GM12872 (cell line): ENCODE data around the gene CCNA1.
A peak's percentile ranks its signal among the peaks of the same experiment; 100 is the strongest.

Source experiments
- CTCF ChIP-seq: IDR thresholded peaks from 3 replicates; pipeline ENCODE4 v1.5.1; 2011; ENCODE audit warnings: low read depth, mild to moderate bottlenecking, low read length, moderate library complexity; ENCODE audit not compliant: insufficient read depth

Gene CCNA1

GRCh38 chr13:36417331-36417730, 15.0 kb upstream of the CCNA1 start:
- TF ChIP-seq CTCF: no peak

GRCh38 chr13:36418022-36418805, 14.1 kb upstream of the CCNA1 start:
- TF ChIP-seq CTCF: no peak

- peak; percentile 80 for TF ChIP-seq CTCF
These were observed 11.8 kb upstream of the CCNA1 start for GRCh38 chr13:36420437-36420891.

- TF ChIP-seq CTCF: no peak
These were observed 10.8 kb upstream of the CCNA1 start for GRCh38 chr13:36421447-36421846.

GRCh38 chr13:36428086-36428485, 4.2 kb upstream of the CCNA1 start:
- TF ChIP-seq CTCF: no peak

- no peak for TF ChIP-seq CTCF
These were observed 1.8 kb upstream of the CCNA1 start for GRCh38 chr13:36430247-36431203.
